Vagina (tissue), 2 donors: ENCODE results near the gene THUMPD1. TPM values are rescaled to one million over a fixed set of nuclear protein-coding genes. Genes with fewer than 3 reads are reported as not detected.

ENCODE experiments used
- DNase-seq, 2 donors: peaks; one replicate each; pipeline ENCODE4 v3.0.0-alpha.2; 2017; ENCODE audit errors: extremely low spot score in 2 of 2
- H3K27ac ChIP-seq: fragments of 200-600 bp; sonication (generic); one replicate; pipeline ENCODE4 v1.5.1; 2019
- H3K27me3 ChIP-seq: fragments of 200-600 bp; sonication (generic); one replicate; pipeline ENCODE4 v1.5.1; 2019
- H3K36me3 ChIP-seq, 2 donors: fragments of 200-600 bp; sonication (generic); one replicate each; pipeline ENCODE4 v1.5.1; 2017 to 2019
- H3K4me1 ChIP-seq: fragments of 200-600 bp; sonication (generic); one replicate; pipeline ENCODE4 v1.5.1; 2019
- H3K4me3 ChIP-seq, 2 donors: fragments of 200-600 bp; sonication (generic); 1 replicate in 1 of 2; 2 replicates in 1 of 2; pipeline ENCODE4 v1.5.1; 2016 to 2019
- H3K9me3 ChIP-seq: fragments of 200-600 bp; sonication (generic); one replicate; pipeline ENCODE4 v1.5.1; 2019
- CTCF ChIP-seq, 3 experiments: fragments of 450-650 bp in 2 of 3; fragments of 200-600 bp in 1 of 3; sonication (generic) in 1 of 3; IDR thresholded peaks; one replicate each; pipeline ENCODE4 v1.5.1; 2017 to 2019; ENCODE audit warnings: antibody characterized with exemption in 3 of 3, mild to moderate bottlenecking in 2 of 3, moderate library complexity in 2 of 3
- POLR2A ChIP-seq, 2 donors: fragments of 450-650 bp; IDR thresholded peaks; one replicate each; pipeline ENCODE4 v1.6.1; 2017; ENCODE audit warnings: antibody characterized with exemption in 2 of 2, mild to moderate bottlenecking in 2 of 2, moderate library complexity in 2 of 2
- POLR2AphosphoS5 ChIP-seq, 2 donors: sonication (generic); formaldehyde crosslinking; IDR thresholded peaks; one replicate each; pipeline ENCODE4 v1.9.0; 2017; ENCODE audit warnings: antibody characterized with exemption in 2 of 2, mild to moderate bottlenecking in 2 of 2, low read depth in 1 of 2; ENCODE audit not compliant: insufficient read depth in 1 of 2
- intact Hi-C: fragments of 100-400 bp; cut with DNase I; formaldehyde crosslinking; loops from one replicate; pipeline ENCODE4 v1.15.1; 2023
- small RNA-seq: library from RNA; depleted of rRNA; stranded (forward); fragments of <200 nt; gene quantifications from one replicate; pipeline ENCODE3, GENCODE V24; 2016
- total RNA-seq: library from RNA; depleted of rRNA; stranded (reverse); fragments of >200 nt; gene quantifications from one replicate; pipeline ENCODE4 v1.2.3, GENCODE V29; 2016

The THUMPD1 gene
- total RNA-seq, 1 donor from 2014 or later: 60.9 TPM

GRCh38 chr16:20683812-20684211 is 57.8 kb downstream of the THUMPD1 start:
- intact Hi-C loops: no loop called here
- Histone ChIP-seq H3K36me3 (no peaks in the 10 kb centered on the region), H3K9me3 (no peaks in the 10 kb centered on the region), H3K27ac (no peak overlapping the region), H3K4me1 (no peaks in the 10 kb centered on the region), H3K4me3 (no peak overlapping the region), H3K27me3 (no peaks in the 10 kb centered on the region)
- TF ChIP-seq CTCF (IDR thresholded peaks at IDR 0.05) (no peak), POLR2AphosphoS5 (IDR thresholded peaks at IDR 0.05; ENCODE audit: insufficient read depth in 1 of 2, low read depth in 1 of 2) (no peak), POLR2A (IDR thresholded peaks at IDR 0.05) (no peak)
- no peak for DNase-seq

Small RNAs within 50 kb of the gene (small RNA-seq; reads per million reads assigned to genes)
- not detected for gene RNU6-944P

Other genes starting within 250 kb of the THUMPD1 start
- not detected for gene ACSM2B, start 165.5 kb downstream of the THUMPD1 start, total RNA-seq
- gene ACSM1, start 44.1 kb downstream of the THUMPD1 start, total RNA-seq: 0.98 TPM
- 70.2 TPM for gene ACSM3, start 22.2 kb upstream of the THUMPD1 start, total RNA-seq
- 6.4 TPM for gene ERI2, start 64.7 kb upstream of the THUMPD1 start, total RNA-seq
- gene REXO5, start 64.7 kb upstream of the THUMPD1 start, total RNA-seq: 3.7 TPM
- gene DCUN1D3, start 158.5 kb upstream of the THUMPD1 start, total RNA-seq: 19.2 TPM
- 23.6 TPM for gene LYRM1, start 159.0 kb upstream of the THUMPD1 start, total RNA-seq